ENCODE measurements around the gene PON1. TPM values are rescaled to one million over a fixed set of nuclear protein-coding genes. Genes with fewer than 3 reads are reported as not detected.

Gene PON1
- total and polyA plus RNA-seq, 2 donors (not counting 1 experiment from before 2014, with no cell fraction given), result not detected

DNA sequence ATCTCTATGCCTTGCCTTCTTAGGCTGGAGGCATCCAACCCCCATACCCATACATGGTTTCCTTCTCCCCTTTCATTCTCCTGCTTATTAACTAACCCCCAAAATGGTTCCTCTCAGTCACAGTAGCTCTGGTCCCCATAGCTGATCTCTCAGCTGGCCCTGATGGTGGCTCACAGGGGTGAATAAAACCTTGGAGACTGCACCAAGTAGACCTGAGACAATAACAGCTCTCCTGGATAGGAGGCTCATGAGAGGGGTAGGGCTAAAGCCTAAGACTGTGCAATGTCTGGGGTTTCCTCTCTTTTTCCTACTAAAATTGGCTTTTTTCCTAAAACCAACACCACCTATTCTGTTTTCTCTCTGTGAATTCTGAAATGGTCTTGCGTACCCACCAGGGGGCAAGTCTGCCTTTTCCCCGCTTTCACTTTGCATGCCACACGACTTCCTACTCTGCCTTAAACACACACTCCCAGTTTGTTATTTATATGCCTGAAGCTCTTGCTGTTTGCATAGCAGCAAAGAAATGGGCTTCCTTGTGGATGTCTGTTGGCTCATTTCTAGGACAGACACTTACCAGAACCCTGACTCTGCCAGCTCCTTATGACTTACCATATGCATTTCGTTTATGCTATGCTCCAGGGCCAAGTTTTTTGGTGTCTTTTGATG lies 18.4 kb upstream of the PON1 start:
- Histone ChIP-seq H4K20me1 (ENCODE audit: control insufficient read depth, insufficient read depth, low read length, poor library complexity, severe bottlenecking) (no peaks in the 10 kb centered on the region), H3K27ac (ENCODE audit: low read length in 2 of 2) (no peak overlapping the region), H3K9ac (ENCODE audit: low read length) (no peak overlapping the region), H3K36me3 (replicated peaks in 1 of 2; ENCODE audit: control extremely low read depth in 1 of 2, control insufficient read depth in 1 of 2, extremely low read depth in 1 of 2, insufficient read depth in 2 of 2, low read length in 1 of 2) (no peaks in the 10 kb centered on the region), H2AFZ (ENCODE audit: insufficient read depth, low read depth, low read length, poor library complexity, severe bottlenecking) (no peak overlapping the region), H3K27me3 (replicated peaks in 1 of 4; ENCODE audit: control extremely low read depth in 1 of 4, control insufficient read depth in 3 of 4, insufficient read depth in 4 of 4, low read length in 3 of 4) (peaks cover 0 to 2% (median 0%) of the 10 kb centered on the region in 4 experiments), H3K4me2 (replicated peaks; ENCODE audit: low read depth, low read length, poor library complexity, severe bottlenecking) (no peak overlapping the region), H3K4me3 (ENCODE audit: control extremely low read depth in 1 of 5, extremely low read depth in 1 of 5, insufficient read depth in 1 of 5, low read depth in 2 of 5, low read length in 4 of 5) (no peak overlapping the region), H3K4me1 (ENCODE audit: control insufficient read depth in 2 of 2, insufficient read depth in 2 of 2, low read length in 2 of 2) (no peaks in the 10 kb centered on the region), H3K9me3 (ENCODE audit: control extremely low read depth in 1 of 3, control insufficient read depth in 2 of 3, insufficient read depth in 1 of 3, low read length in 2 of 3) (no peaks in the 10 kb centered on the region), H3K79me2 (ENCODE audit: control insufficient read depth, insufficient read depth, low read length) (no peaks in the 10 kb centered on the region)
- Mint-ChIP-seq H3K4me1 (no peaks in the 10 kb centered on the region), H3K9me3 (ENCODE audit: insufficient read depth) (no peaks in the 10 kb centered on the region), H3K27me3 (peaks cover 2% of the 10 kb centered on the region), H3K27ac (no peak overlapping the region), H3K4me3 (no peak overlapping the region)
- CTCF ChIA-PET, result no interaction called here
- TF ChIP-seq, protein P1, sequence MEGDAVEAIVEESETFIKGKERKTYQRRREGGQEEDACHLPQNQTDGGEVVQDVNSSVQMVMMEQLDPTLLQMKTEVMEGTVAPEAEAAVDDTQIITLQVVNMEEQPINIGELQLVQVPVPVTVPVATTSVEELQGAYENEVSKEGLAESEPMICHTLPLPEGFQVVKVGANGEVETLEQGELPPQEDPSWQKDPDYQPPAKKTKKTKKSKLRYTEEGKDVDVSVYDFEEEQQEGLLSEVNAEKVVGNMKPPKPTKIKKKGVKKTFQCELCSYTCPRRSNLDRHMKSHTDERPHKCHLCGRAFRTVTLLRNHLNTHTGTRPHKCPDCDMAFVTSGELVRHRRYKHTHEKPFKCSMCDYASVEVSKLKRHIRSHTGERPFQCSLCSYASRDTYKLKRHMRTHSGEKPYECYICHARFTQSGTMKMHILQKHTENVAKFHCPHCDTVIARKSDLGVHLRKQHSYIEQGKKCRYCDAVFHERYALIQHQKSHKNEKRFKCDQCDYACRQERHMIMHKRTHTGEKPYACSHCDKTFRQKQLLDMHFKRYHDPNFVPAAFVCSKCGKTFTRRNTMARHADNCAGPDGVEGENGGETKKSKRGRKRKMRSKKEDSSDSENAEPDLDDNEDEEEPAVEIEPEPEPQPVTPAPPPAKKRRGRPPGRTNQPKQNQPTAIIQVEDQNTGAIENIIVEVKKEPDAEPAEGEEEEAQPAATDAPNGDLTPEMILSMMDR (IDR thresholded peaks at IDR 0.05), result no peak
- TF ChIP-seq EZH2 (IDR thresholded peaks at IDR 0.05; ENCODE audit: borderline replicate concordance, insufficient read depth, low read depth, low read length, poor library complexity, severe bottlenecking), result no peak
- intact Hi-C loops (cut with micrococcal nuclease), result loop anchor here (10.0 kb wide), 1 partner anchor 132 kb away; no protein-coding TSS in a partner anchor
- ATAC-seq (ENCODE audit: low read depth), result no peak
- POLR2A ChIA-PET, result no interaction called here
- WGBS (ENCODE audit: insufficient coverage), result no CpG with 5 or more reads among the region's 4 CpGs
- DNase-seq, result no peak

DNA sequence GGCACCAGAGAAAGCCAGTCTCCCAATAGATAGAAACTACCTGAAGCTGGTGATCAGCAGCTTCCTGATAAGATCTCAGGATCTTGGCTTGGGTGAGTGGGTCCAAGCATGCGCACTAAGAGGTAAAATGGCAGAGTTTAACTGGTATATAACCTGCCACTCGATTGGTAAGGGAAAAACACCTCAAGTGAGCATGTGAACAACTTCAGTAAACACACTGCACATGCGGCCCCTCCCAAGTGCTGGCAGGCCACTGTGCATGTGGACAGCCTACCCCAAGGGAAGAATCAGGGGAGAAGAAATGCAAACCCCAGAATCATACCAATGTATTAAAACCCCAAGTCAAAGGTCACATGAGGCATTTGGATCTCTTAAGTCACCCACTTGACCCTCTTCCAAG lies 17.7 kb upstream of the PON1 start:
- H3K9ac ChIP-seq (ENCODE audit: low read length), result no peak overlapping the region
- peaks cover 2% of the 10 kb centered on the region for H3K27me3 Mint-ChIP-seq
- no peaks in the 10 kb centered on the region for H3K9me3 ChIP-seq (ENCODE audit: control extremely low read depth in 1 of 3, control insufficient read depth in 2 of 3, insufficient read depth in 1 of 3, low read length in 2 of 3)
- H3K4me3 Mint-ChIP-seq, result no peak overlapping the region
- H3K4me2 ChIP-seq (replicated peaks; ENCODE audit: low read depth, low read length, poor library complexity, severe bottlenecking), result no peak overlapping the region
- no peak overlapping the region for H3K4me3 ChIP-seq (ENCODE audit: control extremely low read depth in 1 of 5, extremely low read depth in 1 of 5, insufficient read depth in 1 of 5, low read depth in 2 of 5, low read length in 4 of 5)
- H3K4me1 Mint-ChIP-seq, result no peaks in the 10 kb centered on the region
- H3K4me1 ChIP-seq (ENCODE audit: control insufficient read depth in 2 of 2, insufficient read depth in 2 of 2, low read length in 2 of 2), result no peaks in the 10 kb centered on the region
- H3K79me2 ChIP-seq (ENCODE audit: control insufficient read depth, insufficient read depth, low read length), result no peaks in the 10 kb centered on the region
- POLR2A ChIA-PET, result no interaction called here
- H4K20me1 ChIP-seq (ENCODE audit: control insufficient read depth, insufficient read depth, low read length, poor library complexity, severe bottlenecking), result no peaks in the 10 kb centered on the region
- H2AFZ ChIP-seq (ENCODE audit: insufficient read depth, low read depth, low read length, poor library complexity, severe bottlenecking), result no peak overlapping the region
- no peaks in the 10 kb centered on the region for H3K36me3 ChIP-seq (replicated peaks in 1 of 2; ENCODE audit: control extremely low read depth in 1 of 2, control insufficient read depth in 1 of 2, extremely low read depth in 1 of 2, insufficient read depth in 2 of 2, low read length in 1 of 2)
- H3K27me3 ChIP-seq (replicated peaks in 1 of 4; ENCODE audit: control extremely low read depth in 1 of 4, control insufficient read depth in 3 of 4, insufficient read depth in 4 of 4, low read length in 3 of 4), result no peaks in the 10 kb centered on the region
- WGBS (ENCODE audit: insufficient coverage), result 72% methylated on average over 3 of the region's 3 CpGs
- no peaks in the 10 kb centered on the region for H3K9me3 Mint-ChIP-seq (ENCODE audit: insufficient read depth)
- no peak for TF ChIP-seq EZH2 (IDR thresholded peaks at IDR 0.05; ENCODE audit: borderline replicate concordance, insufficient read depth, low read depth, low read length, poor library complexity, severe bottlenecking)
- TF ChIP-seq, protein P1 (IDR thresholded peaks at IDR 0.05), result no peak
- CTCF ChIA-PET, result no interaction called here
- intact Hi-C loops (cut with micrococcal nuclease), result loop anchor here (10.0 kb wide), 1 partner anchor 133 kb away; no protein-coding TSS in a partner anchor
- DNase-seq, result no peak
- no peak overlapping the region for H3K27ac ChIP-seq (ENCODE audit: low read length in 2 of 2)
- no peak for ATAC-seq (ENCODE audit: low read depth)
- H3K27ac Mint-ChIP-seq, result no peak overlapping the region
